MCF 10A (cell line): ENCODE measurements around the gene TREML2. TPM values are rescaled to one million over a fixed set of nuclear protein-coding genes. Genes with fewer than 3 reads are reported as not detected.

Experiments used
- BruUV-seq: library from RNA; stranded (reverse); fragments of 400-500 nt; replicated peaks from 2 replicates; lab custom pipeline; 2021; lab: Mats Ljungman, UMichigan
- CTCF ChIA-PET: fragments of 300-600 bp; sonication (Branson Sonifier 250); formaldehyde crosslinking; extraction: SDS; loops from one replicate; lab custom pipeline; 2021; ENCODE audit warnings: antibody characterized with exemption, inconsistent platforms; lab: Yijun Ruan, JAX
- POLR2A ChIA-PET: fragments of 300-600, 350-650 bp; sonication (Branson Sonifier 250); formaldehyde crosslinking; extraction: SDS; loops from one replicate; lab custom pipeline; 2020; ENCODE audit warnings: antibody characterized with exemption, inconsistent platforms; lab: Yijun Ruan, JAX
- DNase-seq: peaks from one replicate; pipeline ENCODE4 v3.0.0-alpha.2; 2018; ENCODE audit not compliant: unreplicated experiment
- H3K27ac Mint-ChIP-seq: one replicate; pipeline ENCODE4 v1.8.0; 2022; ENCODE audit warnings: mild to moderate bottlenecking, low read depth, mixed read lengths; ENCODE audit not compliant: unreplicated experiment
- H3K27me3 Mint-ChIP-seq: one replicate; pipeline ENCODE4 v1.8.0; 2022; ENCODE audit warnings: mixed read lengths; ENCODE audit not compliant: insufficient read depth, unreplicated experiment
- H3K36me3 Mint-ChIP-seq: one replicate; pipeline ENCODE4 v1.8.0; 2022; ENCODE audit warnings: mild to moderate bottlenecking, moderate library complexity, mixed read lengths; ENCODE audit not compliant: insufficient read depth, unreplicated experiment
- H3K4me1 Mint-ChIP-seq: one replicate; pipeline ENCODE4 v1.8.0; 2022; ENCODE audit warnings: mixed read lengths; ENCODE audit not compliant: insufficient read depth, unreplicated experiment
- H3K4me3 Mint-ChIP-seq: one replicate; pipeline ENCODE4 v1.8.0; 2022; ENCODE audit warnings: mild to moderate bottlenecking, moderate library complexity, mixed read lengths; ENCODE audit not compliant: unreplicated experiment
- H3K9me3 Mint-ChIP-seq: one replicate; pipeline ENCODE4 v1.8.0; 2022; ENCODE audit warnings: mixed read lengths; ENCODE audit not compliant: unreplicated experiment
- CTCF ChIP-seq: fragments of 200-600 bp; IDR thresholded peaks from one replicate; pipeline ENCODE4 v1.8.0; 2022; ENCODE audit warnings: antibody characterized with exemption, mild to moderate bottlenecking; ENCODE audit not compliant: unreplicated experiment
- intact Hi-C: fragments of 100-400 bp; cut with micrococcal nuclease; formaldehyde crosslinking; loops from 2 replicates; pipeline ENCODE4 v1.14.1; 2022
- total RNA-seq: library from RNA; stranded (reverse); gene quantifications from 2 replicates; pipeline ENCODE4 v1.2.3, GENCODE V29; 2022

The TREML2 gene
- total RNA-seq, 1 experiment from 2014 or later, result not detected

- Mint-ChIP-seq H3K9me3 (no peaks in the 10 kb centered on the region), H3K27ac (no peak overlapping the region), H3K4me3 (no peak overlapping the region), H3K4me1 (no peaks in the 10 kb centered on the region), H3K36me3 (no peaks in the 10 kb centered on the region), H3K27me3 (peaks cover 29% of the 10 kb centered on the region)
- intact Hi-C loops, result no loop called here
- no TSS peak for BruUV-seq
- POLR2A ChIA-PET, result interaction anchor here (0.6 kb wide), 1 partner anchor 11 kb away, joined by 3 read pairs; no protein-coding TSS in a partner anchor
- TF ChIP-seq CTCF, result no peak
- CTCF ChIA-PET, result no interaction called here
- DNase-seq, result no peak
These were observed 23.3 kb downstream of the TREML2 start for GRCh38 chr6:41177695-41178094.

- no peaks in the 10 kb centered on the region for H3K36me3 Mint-ChIP-seq
- intact Hi-C loops, result no loop called here
- peaks cover 25% of the 10 kb centered on the region for H3K27me3 Mint-ChIP-seq
- no peak overlapping the region for H3K4me3 Mint-ChIP-seq
- H3K4me1 Mint-ChIP-seq, result no peaks in the 10 kb centered on the region
- no TSS peak for BruUV-seq
- TF ChIP-seq CTCF, result no peak
- POLR2A ChIA-PET, result interaction anchor here (0.6 kb wide), 1 partner anchor 11 kb away, joined by 3 read pairs; no protein-coding TSS in a partner anchor
- no peak for DNase-seq
- H3K9me3 Mint-ChIP-seq, result no peaks in the 10 kb centered on the region
- H3K27ac Mint-ChIP-seq, result no peak overlapping the region
- CTCF ChIA-PET, result interaction anchor here (0.5 kb wide), 1 partner anchor 1076 kb away, joined by 3 read pairs; no protein-coding TSS in a partner anchor
These were observed 23.7 kb downstream of the TREML2 start for GRCh38 chr6:41177287-41177686.

- no peak overlapping the region for H3K4me3 Mint-ChIP-seq
- ChIA-PET POLR2A (interaction anchor here (0.7 kb wide), 1 partner anchor 31 kb away, joined by 4 read pairs; no protein-coding TSS in a partner anchor), CTCF (interaction anchor here (0.6 kb wide), 2 partner anchors 102 to 127 kb away, joined by 3 read pairs; no protein-coding TSS in a partner anchor)
- no peak overlapping the region for H3K27ac Mint-ChIP-seq
- no TSS peak for BruUV-seq
- H3K27me3 Mint-ChIP-seq, result peaks cover 25% of the 10 kb centered on the region
- no peaks in the 10 kb centered on the region for H3K4me1 Mint-ChIP-seq
- intact Hi-C loops, result no loop called here
- no peak for DNase-seq
- no peaks in the 10 kb centered on the region for H3K36me3 Mint-ChIP-seq
- no peaks in the 10 kb centered on the region for H3K9me3 Mint-ChIP-seq
- TF ChIP-seq CTCF, result no peak
These were observed 24.8 kb downstream of the TREML2 start for GRCh38 chr6:41176189-41176588.

GRCh38 chr6:41175084-41175483 lies 25.9 kb downstream of the TREML2 start:
- DNase-seq, result no peak
- CTCF ChIA-PET, result interaction anchor here (0.6 kb wide), 1 partner anchor 42 kb away, joined by 5 read pairs; no protein-coding TSS in a partner anchor
- intact Hi-C loops, result no loop called here
- no peaks in the 10 kb centered on the region for H3K4me1 Mint-ChIP-seq
- no peak overlapping the region for H3K4me3 Mint-ChIP-seq
- H3K27me3 Mint-ChIP-seq, result peaks cover 25% of the 10 kb centered on the region
- no peaks in the 10 kb centered on the region for H3K9me3 Mint-ChIP-seq
- POLR2A ChIA-PET, result no interaction called here
- H3K27ac Mint-ChIP-seq, result no peak overlapping the region
- no peaks in the 10 kb centered on the region for H3K36me3 Mint-ChIP-seq
- TF ChIP-seq CTCF, result no peak
- no TSS peak for BruUV-seq
